Kidney (tissue), 14 donors: ENCODE measurements around the gene CCNY. TPM values are rescaled to one million over a fixed set of nuclear protein-coding genes. Genes with fewer than 3 reads are reported as not detected.

Experiments used
- DNase-seq, 5 donors: peaks; one replicate each; pipeline ENCODE4 v3.0.0-alpha.2; 2013 to 2020
- FAIRE-seq: peaks from 2 replicates; lab custom pipeline; 2012; peaks lifted over from hg19 to GRCh38; lab: Jason Lieb, UNC
- H3K27ac ChIP-seq, 2 donors: one replicate each; pipeline ENCODE4 v1.7.0; 2013; ENCODE audit warnings: low read depth in 2 of 2, low read length in 2 of 2, inconsistent platforms in 1 of 2
- H3K27me3 ChIP-seq: one replicate; pipeline ENCODE4 v1.7.1; 2013; ENCODE audit warnings: low read length, inconsistent platforms; ENCODE audit not compliant: control insufficient read depth, insufficient read depth
- H3K36me3 ChIP-seq, 3 donors: one replicate each; pipeline versions ENCODE4 v1.7.0 to v1.7.1; 2013; ENCODE audit warnings: low read length in 3 of 3, control low read depth in 1 of 3, inconsistent platforms in 1 of 3; ENCODE audit not compliant: insufficient read depth in 3 of 3, control insufficient read depth in 2 of 3
- H3K4me1 ChIP-seq, 3 donors: one replicate each; pipeline versions ENCODE4 v1.7.0 to v1.7.1; 2013; ENCODE audit warnings: low read length in 3 of 3, inconsistent platforms in 1 of 3, low read depth in 1 of 3; ENCODE audit not compliant: control insufficient read depth in 2 of 3, insufficient read depth in 2 of 3
- H3K4me3 ChIP-seq, 3 donors: one replicate each; pipeline versions ENCODE4 v1.7.0 to v1.8.1; 2013; ENCODE audit warnings: low read length in 3 of 3, control low read depth in 1 of 3, inconsistent platforms in 1 of 3
- H3K9ac ChIP-seq, 3 donors: one replicate each; pipeline versions ENCODE4 v1.7.0 to v1.7.1; 2013; ENCODE audit warnings: low read length in 3 of 3, control low read depth in 1 of 3, inconsistent platforms in 1 of 3
- H3K9me3 ChIP-seq, 3 donors: one replicate each; pipeline versions ENCODE4 v1.7.0 to v1.7.1; 2013; ENCODE audit warnings: low read length in 3 of 3, control low read depth in 1 of 3, inconsistent platforms in 1 of 3; ENCODE audit not compliant: control insufficient read depth in 2 of 3, insufficient read depth in 1 of 3
- intact Hi-C: fragments of 100-400 bp; cut with DNase I; formaldehyde crosslinking; loops from one replicate; pipeline ENCODE4 v1.11.1; 2022
- polyA plus RNA-seq: library from polyadenylated mRNA; stranded (reverse); fragments of 350-450 nt; fragmentation: Illumina TruSeq; extraction: RNeasy Lipid Tissue Mini Kit (QIAGEN cat#74804); gene quantifications from one replicate; pipeline ENCODE4 v1.2.3, GENCODE V29; 2014; ENCODE audit warnings: low read depth, low replicate concordance; ENCODE audit not compliant: insufficient read depth
- total RNA-seq: library from RNA; stranded (reverse); fragmentation: NEBNext Ultra II Directional; extraction: Animal tissue kit (Norgen Biotek cat#: 25700); gene quantifications from one replicate; pipeline ENCODE4 v1.2.1, GENCODE V29; 2021
- TF ChIP-seq, protein P1 (sequence below): IDR thresholded peaks from 3 replicates; pipeline ENCODE4 v1.5.1; 2012; ENCODE audit warnings: mild to moderate bottlenecking, moderate library complexity, borderline replicate concordance; ENCODE audit not compliant: insufficient read depth; ENCODE audit errors: extremely low read depth
- donor health status: control.
- donor health status: control.
- donor health status: control.
- donor health status: control.
- donor health status: control.
- donor health status: DM: yes; HTN: yes; CAD: no.
- donor health status: Normal renal cell carcinoma (clear cell type).

Gene CCNY
- total and polyA plus RNA-seq, 2 donors from 2014 or later: 45.6 to 77.2 TPM

DNA sequence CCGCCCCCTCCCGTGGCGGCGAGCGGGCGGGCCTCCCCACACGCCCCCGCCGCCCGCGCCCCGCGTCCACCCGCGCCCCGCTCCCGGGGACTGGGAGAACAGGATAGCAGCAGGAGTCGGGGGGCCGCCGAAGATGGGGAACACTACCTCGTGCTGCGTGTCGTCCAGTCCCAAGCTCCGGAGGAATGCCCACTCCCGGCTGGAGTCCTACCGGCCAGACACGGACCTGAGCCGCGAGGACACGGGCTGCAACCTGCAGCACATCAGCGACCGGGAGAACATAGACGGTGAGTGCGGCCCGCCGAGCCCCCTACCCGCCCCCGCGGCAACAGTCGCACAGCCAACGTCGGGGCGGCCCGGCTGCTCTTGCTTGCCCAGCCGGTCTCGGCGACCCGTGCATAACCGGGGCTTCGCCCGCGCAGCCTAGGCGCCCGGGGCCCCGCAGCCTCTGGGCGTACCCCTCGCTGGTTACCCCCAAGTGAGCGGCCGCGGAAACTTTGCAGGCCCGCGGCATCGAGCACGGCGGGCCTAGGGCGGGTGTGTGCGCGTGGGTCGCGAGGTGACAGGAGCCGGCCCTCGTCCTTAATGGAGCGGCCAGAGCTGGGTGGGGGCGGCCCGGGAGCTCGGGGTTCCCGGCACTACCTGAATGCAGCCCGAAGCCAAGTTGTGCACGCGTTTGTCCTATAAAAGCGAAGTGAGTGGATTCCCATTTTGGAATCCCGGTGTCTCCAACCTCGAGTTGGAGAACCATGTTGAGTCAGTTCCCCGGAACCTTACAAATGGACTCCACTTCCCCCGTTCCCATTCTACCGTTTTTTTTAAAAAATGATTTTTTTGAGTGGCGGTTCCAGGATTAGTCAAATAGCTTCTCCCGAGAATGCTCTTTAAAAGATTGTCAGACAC lies 863 bp downstream of the CCNY start:
- DNase-seq (peak; percentile 56 to 85 (median 69)), FAIRE-seq (no peak)
- peak overlapping the region; percentile 28 to 67 (median 43) for H3K9ac ChIP-seq
- H3K36me3 ChIP-seq: peaks cover 0 to 2% (median 0%) of the 10 kb centered on the region in 3 donors
- H3K27me3 ChIP-seq: no peaks in the 10 kb centered on the region
- H3K9me3 ChIP-seq: no peaks in the 10 kb centered on the region
- TF ChIP-seq, protein P1, sequence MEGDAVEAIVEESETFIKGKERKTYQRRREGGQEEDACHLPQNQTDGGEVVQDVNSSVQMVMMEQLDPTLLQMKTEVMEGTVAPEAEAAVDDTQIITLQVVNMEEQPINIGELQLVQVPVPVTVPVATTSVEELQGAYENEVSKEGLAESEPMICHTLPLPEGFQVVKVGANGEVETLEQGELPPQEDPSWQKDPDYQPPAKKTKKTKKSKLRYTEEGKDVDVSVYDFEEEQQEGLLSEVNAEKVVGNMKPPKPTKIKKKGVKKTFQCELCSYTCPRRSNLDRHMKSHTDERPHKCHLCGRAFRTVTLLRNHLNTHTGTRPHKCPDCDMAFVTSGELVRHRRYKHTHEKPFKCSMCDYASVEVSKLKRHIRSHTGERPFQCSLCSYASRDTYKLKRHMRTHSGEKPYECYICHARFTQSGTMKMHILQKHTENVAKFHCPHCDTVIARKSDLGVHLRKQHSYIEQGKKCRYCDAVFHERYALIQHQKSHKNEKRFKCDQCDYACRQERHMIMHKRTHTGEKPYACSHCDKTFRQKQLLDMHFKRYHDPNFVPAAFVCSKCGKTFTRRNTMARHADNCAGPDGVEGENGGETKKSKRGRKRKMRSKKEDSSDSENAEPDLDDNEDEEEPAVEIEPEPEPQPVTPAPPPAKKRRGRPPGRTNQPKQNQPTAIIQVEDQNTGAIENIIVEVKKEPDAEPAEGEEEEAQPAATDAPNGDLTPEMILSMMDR: no peak
- H3K4me3 ChIP-seq: peak overlapping the region; percentile 60 to 78 (median 75)
- intact Hi-C loops: no loop called here
- H3K4me1 ChIP-seq: peaks cover 0 to 24% (median 9%) of the 10 kb centered on the region in 3 donors
- no peak overlapping the region for H3K27ac ChIP-seq

DNA sequence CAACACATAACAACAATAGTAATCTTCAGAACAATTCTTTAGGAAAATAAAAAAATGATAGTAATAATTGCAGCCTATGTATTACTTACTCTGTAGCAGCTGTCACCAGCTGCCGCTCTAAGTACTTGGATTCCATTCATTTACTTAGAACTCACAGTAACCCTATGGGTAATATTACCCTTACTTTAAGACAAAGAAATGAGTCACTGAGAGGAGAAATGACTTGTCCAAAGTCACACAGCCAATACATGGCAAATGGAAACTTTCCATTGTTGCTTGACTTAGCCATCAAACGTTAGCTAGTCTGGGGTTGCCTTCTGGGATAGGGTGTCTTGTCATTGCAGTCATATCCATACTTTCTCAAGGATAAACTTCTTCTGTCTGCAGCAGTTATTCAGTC lies 3.6 kb downstream of the CCNY start:
- Histone ChIP-seq H3K9ac (no peak overlapping the region), H3K36me3 (no peaks in the 10 kb centered on the region), H3K4me3 (no peak overlapping the region), H3K27ac (no peak overlapping the region), H3K9me3 (no peaks in the 10 kb centered on the region), H3K4me1 (peaks cover 0 to 16% (median 3%) of the 10 kb centered on the region in 3 donors), H3K27me3 (no peaks in the 10 kb centered on the region)
- FAIRE-seq: no peak
- TF ChIP-seq, protein P1: no peak
- intact Hi-C loops: no loop called here
- DNase-seq: peak in 1 of 5 donors; percentile 64

DNA sequence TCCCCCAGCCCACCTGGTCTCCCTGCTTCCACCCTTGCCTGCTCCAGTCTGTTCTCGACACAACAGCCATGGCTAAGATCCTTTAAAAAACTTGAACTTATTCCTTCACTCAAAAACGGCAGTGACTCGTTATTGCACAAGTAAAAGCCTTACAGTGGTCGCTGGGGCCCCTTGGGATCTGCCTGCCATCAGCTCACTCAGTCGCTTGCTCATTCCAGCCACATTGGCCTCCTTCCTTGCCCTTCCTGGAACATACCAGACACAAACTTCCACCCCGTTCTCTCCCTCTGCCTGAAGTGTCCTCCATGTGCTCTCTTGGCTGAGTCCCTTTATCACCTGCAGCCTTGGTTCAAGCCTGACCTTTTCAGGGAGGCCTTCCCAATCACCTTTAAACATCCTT lies 4.7 kb downstream of the CCNY start:
- Histone ChIP-seq H3K4me3 (no peak overlapping the region), H3K9ac (no peak overlapping the region), H3K27me3 (no peaks in the 10 kb centered on the region), H3K36me3 (no peaks in the 10 kb centered on the region), H3K9me3 (no peaks in the 10 kb centered on the region), H3K27ac (no peak overlapping the region), H3K4me1 (peaks cover 0 to 16% (median 3%) of the 10 kb centered on the region in 3 donors)
- TF ChIP-seq, protein P1: no peak
- intact Hi-C loops: no loop called here
- no peak for FAIRE-seq
- DNase-seq: peak in 1 of 5 donors; percentile 76
